ENCODE data around the gene SLC4A9.

Gene SLC4A9

DNA sequence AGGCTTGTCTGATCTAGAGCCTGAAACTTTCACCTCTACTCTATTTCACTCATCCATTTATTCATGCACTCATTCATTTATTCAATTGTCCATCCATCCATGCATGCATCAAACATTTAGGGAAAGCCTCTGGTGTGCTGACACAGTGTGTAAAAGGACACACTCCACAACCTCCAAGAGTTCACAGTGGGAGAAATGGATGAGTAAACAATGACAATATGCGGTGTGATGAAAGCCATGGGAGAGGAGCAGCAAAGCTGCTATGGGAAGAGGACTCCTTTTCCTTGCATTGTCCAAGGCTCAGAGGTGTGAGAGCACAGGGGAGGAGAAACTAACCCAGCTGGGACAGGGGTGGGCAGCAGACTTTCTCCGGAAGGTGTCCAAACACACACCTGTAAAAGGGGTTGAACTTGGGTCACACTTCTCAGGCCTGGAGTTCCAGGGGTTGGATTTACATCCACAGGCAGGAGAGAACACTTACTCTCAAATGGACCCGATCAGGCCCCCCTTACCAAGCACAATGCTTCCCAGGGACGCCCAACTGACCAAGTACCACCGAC is 35.9 kb upstream of the SLC4A9 start:
- peak overlapping the region; percentile 87 for H3K27ac ChIP-seq
- DNase-seq = no peak
- no peaks in the 10 kb centered on the region for H3K36me3 ChIP-seq (replicated peaks)
- TF ChIP-seq, protein P1, sequence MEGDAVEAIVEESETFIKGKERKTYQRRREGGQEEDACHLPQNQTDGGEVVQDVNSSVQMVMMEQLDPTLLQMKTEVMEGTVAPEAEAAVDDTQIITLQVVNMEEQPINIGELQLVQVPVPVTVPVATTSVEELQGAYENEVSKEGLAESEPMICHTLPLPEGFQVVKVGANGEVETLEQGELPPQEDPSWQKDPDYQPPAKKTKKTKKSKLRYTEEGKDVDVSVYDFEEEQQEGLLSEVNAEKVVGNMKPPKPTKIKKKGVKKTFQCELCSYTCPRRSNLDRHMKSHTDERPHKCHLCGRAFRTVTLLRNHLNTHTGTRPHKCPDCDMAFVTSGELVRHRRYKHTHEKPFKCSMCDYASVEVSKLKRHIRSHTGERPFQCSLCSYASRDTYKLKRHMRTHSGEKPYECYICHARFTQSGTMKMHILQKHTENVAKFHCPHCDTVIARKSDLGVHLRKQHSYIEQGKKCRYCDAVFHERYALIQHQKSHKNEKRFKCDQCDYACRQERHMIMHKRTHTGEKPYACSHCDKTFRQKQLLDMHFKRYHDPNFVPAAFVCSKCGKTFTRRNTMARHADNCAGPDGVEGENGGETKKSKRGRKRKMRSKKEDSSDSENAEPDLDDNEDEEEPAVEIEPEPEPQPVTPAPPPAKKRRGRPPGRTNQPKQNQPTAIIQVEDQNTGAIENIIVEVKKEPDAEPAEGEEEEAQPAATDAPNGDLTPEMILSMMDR (IDR thresholded peaks at IDR 0.05; ENCODE audit: low read depth, low read length, missing control alignments) = no peak
- in situ Hi-C loops (cut with HindIII; ENCODE audit: low pct_ligation_motif_present, low sequenced_read_pairs) = no loop called here
- H3K27me3 ChIP-seq (replicated peaks) = no peaks in the 10 kb centered on the region
- H3K4me3 ChIP-seq (ENCODE audit: low read depth, low read length) = no peak overlapping the region

DNA sequence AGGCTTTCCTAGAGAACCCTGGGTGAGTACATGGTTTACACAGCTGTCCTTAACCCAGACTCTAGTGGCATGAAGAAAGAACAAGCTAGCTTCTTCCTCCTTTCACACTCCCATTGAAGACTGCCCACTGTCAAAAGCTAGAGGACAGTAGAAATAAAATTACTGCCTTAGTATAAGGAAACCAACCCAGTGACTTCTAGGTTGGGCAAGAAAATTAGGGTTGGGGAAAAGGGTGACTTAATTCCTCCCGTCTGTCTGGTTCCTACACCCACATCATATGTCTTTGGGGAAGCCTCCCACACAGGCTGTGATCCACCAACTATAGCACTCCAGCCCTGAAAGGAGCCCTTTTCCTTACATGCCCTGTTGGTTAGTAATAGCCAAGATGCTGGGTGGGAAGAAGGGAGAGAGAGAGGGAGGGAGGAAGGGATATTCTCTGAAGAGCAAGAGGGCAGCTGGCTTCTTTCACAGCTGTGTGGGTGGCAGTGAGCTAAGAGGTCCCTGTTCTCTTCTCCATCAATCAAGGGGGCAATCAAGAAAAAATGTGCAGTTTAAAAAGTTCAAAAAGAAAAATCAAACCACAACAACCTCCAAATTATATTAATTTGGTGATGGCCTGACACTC is 35.3 kb upstream of the SLC4A9 start:
- in situ Hi-C loops (cut with HindIII; ENCODE audit: low pct_ligation_motif_present, low sequenced_read_pairs) = no loop called here
- peak; percentile 68 for DNase-seq
- H3K36me3 ChIP-seq (replicated peaks) = no peaks in the 10 kb centered on the region

DNA sequence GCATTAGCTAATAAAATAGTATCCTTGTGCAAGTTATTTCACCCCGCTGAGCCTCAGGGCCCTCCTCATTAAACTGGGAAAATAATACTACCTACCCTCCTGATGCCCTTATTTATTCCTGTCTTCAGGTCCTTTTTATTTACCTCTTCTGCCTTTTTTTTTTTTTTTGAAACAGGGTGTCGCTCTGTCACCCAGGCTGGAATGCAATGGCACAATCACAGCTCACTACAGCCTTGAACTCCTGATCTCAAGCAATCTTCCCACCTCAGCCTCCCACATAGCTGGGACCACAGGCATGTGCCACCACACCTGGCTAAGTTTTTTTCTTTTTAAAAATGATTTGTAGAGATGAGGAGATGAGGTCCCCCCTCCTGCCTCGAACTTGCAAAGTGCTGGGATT is 34.5 kb upstream of the SLC4A9 start:
- Histone ChIP-seq H3K27me3 (replicated peaks) (no peaks in the 10 kb centered on the region), H3K27ac (no peak overlapping the region)
- in situ Hi-C loops (cut with HindIII; ENCODE audit: low pct_ligation_motif_present, low sequenced_read_pairs) = no loop called here

More for the DNA sequence above, 35.3 kb upstream of the SLC4A9 start:
- Histone ChIP-seq H3K27ac (peak overlapping the region; percentile 87), H3K27me3 (replicated peaks) (no peaks in the 10 kb centered on the region), H3K4me3 (ENCODE audit: low read depth, low read length) (no peak overlapping the region)
- TF ChIP-seq, protein P1 (IDR thresholded peaks at IDR 0.05; ENCODE audit: low read depth, low read length, missing control alignments) = no peak

DNA sequence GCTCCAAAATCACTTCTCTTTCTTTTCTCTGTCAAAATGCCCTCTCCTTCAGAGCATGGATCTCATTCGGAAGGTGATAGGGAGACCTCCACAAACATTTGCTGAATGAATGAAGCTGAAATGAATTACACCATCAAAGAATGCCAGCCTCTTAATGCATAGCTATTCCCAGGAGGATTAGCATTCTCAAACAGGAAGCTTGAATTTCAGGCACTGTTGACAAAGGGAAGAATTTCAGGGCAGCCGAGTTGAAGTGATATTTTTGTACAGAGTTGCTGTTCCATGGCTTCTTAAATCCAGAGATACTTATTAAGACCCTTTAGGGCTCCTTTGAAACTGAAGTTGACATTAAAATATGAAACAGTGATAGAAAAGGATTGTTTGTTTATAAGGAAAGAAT is 32.4 kb upstream of the SLC4A9 start:
- TF ChIP-seq, protein P1 (IDR thresholded peaks at IDR 0.05; ENCODE audit: low read depth, low read length, missing control alignments) = no peak
- no peak for DNase-seq
- Histone ChIP-seq H3K27ac (no peak overlapping the region), H3K4me3 (ENCODE audit: low read depth, low read length) (no peak overlapping the region), H3K36me3 (replicated peaks) (peaks cover 4% of the 10 kb centered on the region), H3K27me3 (replicated peaks) (no peaks in the 10 kb centered on the region)
- in situ Hi-C loops (cut with HindIII; ENCODE audit: low pct_ligation_motif_present, low sequenced_read_pairs) = no loop called here

More for the DNA sequence above, 34.5 kb upstream of the SLC4A9 start:
- TF ChIP-seq, protein P1 (IDR thresholded peaks at IDR 0.05; ENCODE audit: low read depth, low read length, missing control alignments) = no peak
- no peak overlapping the region for H3K4me3 ChIP-seq (ENCODE audit: low read depth, low read length)
- DNase-seq = no peak
- H3K36me3 ChIP-seq (replicated peaks) = no peaks in the 10 kb centered on the region

DNA sequence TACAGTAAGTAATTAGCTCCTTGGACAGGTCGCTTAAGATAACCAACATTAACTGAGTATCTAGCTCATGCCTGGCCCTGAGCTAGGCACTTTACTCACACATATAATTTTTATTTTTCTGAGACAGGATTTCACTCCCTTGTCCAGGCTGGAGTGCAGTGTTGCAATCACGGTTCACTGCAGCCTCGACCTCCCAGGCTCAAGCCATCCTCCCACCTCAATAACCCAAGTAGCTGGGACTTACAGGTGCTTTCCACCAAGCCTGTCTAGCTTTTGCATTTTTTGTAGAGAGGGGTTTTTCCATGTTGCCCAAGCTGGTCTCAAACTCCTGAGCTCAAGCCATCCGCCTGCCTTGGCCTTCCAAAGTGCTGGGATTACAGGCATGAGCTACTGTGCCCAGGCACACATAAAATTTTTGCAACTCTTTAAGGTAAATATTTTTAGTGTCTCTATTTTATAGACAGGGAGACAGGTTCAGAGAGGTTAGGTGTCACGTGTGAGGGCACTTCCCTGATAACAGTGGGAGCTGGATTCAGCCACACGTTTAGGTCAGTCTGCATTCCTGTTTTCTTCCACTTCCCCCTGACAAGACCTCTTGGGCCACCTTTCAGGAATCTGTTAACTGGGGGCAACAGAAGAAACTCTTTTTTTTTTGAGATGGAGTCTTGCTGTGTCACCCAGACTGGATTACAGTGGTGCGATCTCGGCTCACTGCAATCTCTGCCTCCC is 31.8 kb upstream of the SLC4A9 start:
- in situ Hi-C loops (cut with HindIII; ENCODE audit: low pct_ligation_motif_present, low sequenced_read_pairs) = no loop called here
- peaks cover 10% of the 10 kb centered on the region for H3K36me3 ChIP-seq (replicated peaks)
- TF ChIP-seq, protein P1 (IDR thresholded peaks at IDR 0.05; ENCODE audit: low read depth, low read length, missing control alignments) = no peak

More for the DNA sequence above, 31.8 kb upstream of the SLC4A9 start:
- no peak overlapping the region for H3K27ac ChIP-seq
- no peak overlapping the region for H3K4me3 ChIP-seq (ENCODE audit: low read depth, low read length)
- DNase-seq = no peak
- no peaks in the 10 kb centered on the region for H3K27me3 ChIP-seq (replicated peaks)
